ENCODE measurements around the gene RASSF7.
"Not testable (repeated sequence)": the region's sequence is repeated elsewhere in the genome, so short reads cannot be mapped to it uniquely, and the experiment has no call there.

The RASSF7 gene

DNA sequence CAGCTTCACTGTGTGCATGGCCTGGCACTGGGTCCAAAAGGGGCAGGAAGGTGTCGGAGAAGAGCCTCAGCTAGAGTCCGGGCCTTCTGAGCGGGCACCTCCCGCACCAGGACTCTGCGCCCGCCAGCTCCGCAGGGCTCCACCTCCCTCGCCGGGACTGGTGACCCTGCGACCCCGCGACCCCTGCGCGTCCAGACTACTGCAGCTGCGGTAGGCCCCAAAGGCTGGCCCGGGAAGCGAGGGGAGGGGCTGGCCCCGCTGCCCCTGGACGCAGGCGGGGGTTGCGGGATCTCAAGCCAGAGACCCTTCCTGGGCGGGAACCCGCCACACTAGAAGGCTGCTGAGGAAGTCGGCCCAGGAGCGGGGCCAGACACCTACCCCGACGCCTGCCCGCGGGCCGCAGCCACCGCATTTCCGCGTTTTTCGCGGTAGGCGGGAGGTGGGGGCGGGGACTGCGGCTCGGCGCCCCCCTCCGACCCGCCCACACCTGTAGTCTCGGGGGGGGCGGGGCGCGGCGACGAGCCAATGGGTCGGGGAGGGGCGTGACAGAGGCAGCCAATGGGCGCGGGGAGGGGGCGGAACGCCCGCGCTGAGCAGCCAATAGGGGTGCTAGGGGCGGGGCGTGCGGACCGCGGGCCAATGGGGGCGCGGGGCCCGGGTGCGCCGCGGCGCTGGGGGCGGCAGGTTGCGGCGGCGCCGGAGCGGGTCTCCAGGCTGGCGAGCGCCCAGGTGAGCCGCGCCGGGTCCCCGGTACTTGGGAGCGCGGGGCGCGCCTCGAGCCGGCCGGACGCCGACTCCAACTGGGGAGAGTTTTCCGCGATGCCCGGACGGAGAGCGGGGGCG, at the start of gene RASSF7, which contains the start of gene LMNTD2:
TSS of gene RASSF7 (plus strand) at position 666 of the 843 bp plus-strand sequence. CDS start 799 bp downstream, outside the sequence.
TSS of gene LMNTD2 (minus strand) at position 434 of the 843 bp plus-strand sequence. CDS start at position 412, 22 bp downstream.
- peak; percentile 91 for DNase-seq

- DNase-seq, result no peak
Observed at GRCh38 chr11:512761-513595, 47.8 kb upstream of the RASSF7 start.

GRCh38 chr11:514606-515005, 46.2 kb upstream of the RASSF7 start:
- no peak for DNase-seq

DNA sequence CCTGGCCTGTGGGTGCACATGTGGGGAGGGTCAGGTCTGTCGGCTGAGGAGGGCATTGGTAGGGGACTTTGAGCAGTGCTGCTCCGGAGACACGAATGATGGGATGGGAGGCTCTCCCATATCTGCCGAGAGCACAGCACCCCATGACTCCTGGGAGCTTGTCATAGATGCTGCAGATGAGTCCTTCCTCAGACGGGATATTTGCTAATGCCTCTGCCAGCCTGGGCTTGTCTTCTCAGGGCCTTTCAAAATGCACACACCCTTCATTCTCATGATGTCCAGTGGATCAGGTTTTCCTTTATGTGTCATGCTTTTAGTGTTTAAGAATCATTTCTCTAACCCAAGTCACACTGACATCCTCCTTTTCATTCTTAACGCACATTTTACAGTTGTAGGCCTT, 45.6 kb upstream of the RASSF7 start:
- no peak for DNase-seq

DNA sequence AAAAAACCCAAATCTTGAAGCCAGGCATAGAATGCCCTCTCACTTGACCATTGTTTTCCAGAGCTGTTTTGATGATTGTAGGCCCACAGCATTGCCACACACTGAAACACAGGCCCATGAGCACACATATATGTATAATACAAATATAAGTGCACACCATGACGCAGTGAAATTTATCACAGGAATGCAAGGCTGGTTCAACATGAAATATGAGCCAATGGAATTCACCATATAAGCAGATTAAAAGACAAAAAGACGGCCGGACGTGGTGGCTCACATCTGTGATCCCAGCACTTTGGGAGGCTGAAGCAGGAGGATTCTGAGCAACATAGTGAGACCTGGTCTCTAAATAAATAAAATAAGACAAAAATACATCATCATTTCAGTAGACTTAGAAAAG, 44.4 kb upstream of the RASSF7 start:
- DNase-seq, result no peak

GRCh38 chr11:516918-517685, 43.7 kb upstream of the RASSF7 start:
- DNase-seq, result not testable (repeated sequence)

DNA sequence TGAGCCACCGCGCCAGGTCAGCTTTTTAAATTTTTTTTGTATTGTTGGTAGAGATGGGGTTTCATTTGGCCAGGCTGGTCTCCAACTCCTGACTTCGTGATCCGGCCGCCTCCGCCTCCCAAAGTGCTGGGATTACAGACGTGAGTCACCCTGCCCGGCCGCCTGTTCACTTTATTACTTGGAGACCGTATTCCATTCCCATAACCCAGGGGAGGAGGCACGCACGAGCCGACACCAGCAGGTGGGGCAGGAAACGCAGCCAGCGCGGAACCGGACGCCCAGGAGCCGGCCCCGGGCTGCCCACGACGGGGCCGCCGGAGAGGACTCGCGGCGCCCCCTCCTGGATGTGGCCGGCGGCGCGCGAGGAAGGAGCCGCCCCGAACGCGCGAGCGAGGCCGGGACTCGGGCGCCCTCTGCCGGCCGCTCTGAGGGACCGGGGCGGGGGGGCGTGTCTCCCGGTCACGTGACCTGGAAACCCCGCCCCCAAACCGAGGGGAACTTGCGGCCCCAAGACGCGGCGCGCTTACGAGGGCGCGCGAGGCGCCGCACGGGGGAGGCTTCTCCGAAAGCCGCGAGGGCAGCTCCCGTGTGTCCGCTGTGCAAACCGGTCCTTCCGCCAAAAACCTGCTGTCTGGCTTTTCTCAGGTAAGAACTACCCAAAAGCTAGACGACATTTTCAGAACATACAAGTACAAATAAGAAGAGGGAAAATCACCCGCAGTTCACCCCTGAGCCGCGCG, 42.1 kb upstream of the RASSF7 start:
- peak; percentile 84 for DNase-seq

DNA sequence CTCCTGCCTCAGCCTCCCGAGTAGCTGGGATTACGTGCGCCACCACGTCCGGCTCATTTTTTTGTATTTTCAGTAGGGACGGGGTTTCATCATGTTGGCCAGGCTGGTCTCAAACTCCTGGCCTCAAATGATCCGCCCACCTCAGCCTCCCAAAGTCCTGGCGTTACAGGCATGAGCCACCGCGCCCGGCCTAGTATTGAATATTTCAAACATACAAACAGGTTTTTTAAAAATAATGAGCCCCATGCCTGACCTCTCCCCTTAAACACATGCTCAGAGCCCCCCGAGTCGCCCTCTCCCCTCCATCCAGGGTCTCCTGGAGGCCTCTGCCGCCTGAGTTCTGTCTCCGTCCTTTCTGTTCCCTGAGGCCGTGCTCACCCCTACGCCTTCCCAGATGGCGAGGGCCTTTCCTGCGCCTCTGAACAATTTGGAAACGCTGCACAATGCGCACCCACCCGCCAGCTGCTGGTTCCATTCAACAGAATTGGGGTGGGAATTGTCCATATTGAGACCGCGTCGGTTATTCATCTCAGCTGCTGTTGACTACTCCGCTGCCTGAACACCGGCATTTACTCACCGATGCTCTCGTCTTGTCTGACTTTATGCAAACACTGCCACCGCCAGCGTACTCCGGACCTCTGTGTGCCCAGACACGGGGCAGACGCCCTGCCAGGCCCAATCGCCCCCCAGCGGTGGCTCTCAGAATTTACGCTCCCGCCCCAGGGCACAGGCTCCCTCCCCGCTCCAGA, 40.2 kb upstream of the RASSF7 start:
- no peak for DNase-seq

GRCh38 chr11:521177-521688, 39.5 kb upstream of the RASSF7 start:
- DNase-seq, result no peak

DNA sequence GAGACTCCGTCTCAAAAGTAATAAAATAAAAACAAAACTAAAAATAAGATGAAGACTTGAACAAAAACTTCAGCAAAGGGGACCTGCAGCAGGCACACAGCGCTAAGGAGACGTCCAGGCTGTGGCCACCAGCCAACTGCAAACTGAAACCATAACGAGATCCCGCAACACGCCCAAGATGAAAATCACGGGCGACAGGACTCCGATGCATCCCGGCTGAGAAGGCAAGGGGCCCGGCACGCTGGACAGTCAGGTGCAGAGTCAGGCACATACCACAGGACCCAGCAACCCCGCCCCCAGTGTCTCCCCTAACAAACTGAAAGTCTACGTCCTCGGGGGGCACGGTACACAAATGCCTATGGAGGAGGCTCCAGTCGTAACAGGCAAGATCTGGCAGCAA, 34.6 kb upstream of the RASSF7 start:
- DNase-seq, result no peak

- no peak for DNase-seq
Observed at GRCh38 chr11:528166-528814, 32.5 kb upstream of the RASSF7 start.

GRCh38 chr11:528815-529727, 31.7 kb upstream of the RASSF7 start:
- no peak for DNase-seq

GRCh38 chr11:529728-530411, 30.9 kb upstream of the RASSF7 start:
- DNase-seq, result no peak

DNA sequence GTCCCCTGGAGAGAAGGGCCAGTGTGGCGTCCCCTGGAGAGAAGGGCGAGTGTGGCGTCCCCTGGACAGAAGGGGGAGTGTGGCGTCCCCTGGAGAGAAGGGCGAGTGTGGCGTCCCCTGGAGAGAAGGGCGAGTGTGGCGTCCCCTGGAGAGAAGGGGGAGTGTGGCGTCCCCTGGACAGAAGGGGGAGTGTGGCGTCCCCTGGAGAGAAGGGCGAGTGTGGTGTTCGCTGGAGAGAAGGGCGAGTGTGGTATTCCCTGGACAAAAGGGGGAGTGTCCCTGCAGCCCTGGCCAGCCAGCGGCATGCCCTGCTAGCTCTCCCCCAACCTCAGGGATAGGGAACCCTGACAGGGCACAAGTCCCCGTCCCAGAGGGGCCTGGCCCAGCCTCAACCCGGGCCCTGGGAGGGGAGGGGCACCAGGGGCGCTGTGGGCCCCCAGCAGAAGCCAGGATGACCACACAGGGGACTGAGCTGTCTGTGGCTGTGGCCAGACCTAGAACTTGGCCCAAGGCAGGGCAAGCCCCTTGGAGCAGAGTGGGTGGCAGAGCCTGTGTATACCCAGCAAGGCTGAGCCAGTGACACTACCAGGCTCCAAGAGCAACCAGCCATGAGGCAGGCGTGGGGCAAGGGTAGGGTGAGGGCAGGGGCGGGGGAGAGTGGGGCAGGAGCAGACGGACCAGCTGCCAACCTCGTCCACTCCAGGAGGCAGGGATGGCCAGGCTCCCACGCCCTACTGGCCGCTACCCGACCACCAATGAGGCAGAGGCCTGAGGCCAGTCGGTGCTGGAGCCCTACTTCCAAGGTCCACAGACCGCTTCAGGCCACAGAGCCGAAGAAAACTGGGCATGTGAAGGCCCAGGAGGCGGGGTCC, 29.6 kb upstream of the RASSF7 start:
- DNase-seq, result no peak

DNA sequence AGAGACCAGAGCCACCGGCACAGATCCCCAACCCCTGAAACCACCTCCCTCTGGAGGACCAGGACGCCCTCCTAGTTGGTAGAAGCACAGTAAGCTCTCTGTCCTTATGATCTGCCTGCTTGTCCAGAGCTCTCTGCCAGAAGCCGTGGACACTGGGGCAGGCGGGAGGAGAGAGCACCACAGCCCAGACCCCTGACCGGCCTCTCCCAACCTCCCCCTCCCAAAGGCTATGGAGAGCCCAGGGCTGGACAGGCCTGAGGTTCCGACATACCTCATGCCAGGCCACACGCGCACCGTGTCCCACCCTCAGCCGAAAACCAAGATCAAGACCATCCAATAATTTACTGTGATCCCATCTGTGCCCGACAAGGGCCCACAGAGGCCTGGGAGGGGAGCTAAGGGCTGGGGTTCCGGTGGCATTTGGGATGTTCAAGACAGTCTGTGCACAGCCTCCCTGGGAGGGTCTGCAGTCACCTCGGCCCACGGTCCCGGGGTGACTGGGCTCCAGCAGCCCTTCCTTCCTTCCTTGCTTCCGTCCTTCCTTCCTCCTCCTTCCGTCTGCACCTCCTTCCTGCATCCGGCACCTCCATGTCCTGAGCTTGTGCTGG, 28.7 kb upstream of the RASSF7 start:
- DNase-seq, result no peak

- DNase-seq, result no peak
Observed at GRCh38 chr11:532527-532985, 28.2 kb upstream of the RASSF7 start.

GRCh38 chr11:532986-533585, 27.7 kb upstream of the RASSF7 start:
- DNase-seq, result no peak
